ENCODE results near the gene MLST8.

MLST8 gene

DNA sequence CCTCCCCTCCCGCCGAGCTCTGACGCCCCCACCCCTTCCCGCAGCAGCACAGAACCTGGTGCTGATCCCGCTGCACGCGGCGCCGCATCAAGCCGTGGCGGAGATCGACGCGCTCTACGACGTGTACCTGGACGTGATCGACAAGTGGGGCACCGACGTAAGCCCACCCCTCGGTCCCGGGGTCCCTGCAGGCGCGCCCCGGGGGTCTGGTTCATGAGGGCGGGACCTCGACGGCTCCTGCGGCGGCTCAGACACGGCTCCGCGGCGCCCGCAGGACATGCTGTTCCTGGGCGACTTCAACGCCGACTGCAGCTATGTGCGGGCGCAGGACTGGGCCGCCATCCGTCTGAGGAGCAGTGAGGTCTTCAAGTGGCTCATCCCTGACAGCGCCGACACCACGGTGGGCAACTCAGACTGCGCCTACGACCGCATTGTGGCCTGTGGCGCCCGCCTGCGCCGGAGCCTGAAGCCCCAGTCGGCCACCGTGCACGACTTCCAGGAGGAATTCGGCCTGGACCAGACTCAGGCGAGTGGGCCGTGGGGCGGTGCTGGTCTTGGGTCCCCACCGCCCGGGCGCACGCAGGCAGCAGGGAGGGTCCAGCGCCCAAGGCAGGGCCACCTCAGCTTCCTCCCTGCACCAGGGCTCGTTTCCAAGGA lies 32.4 kb downstream of the MLST8 start:
- Histone ChIP-seq H3K4me3 (ENCODE audit: low read depth, low read length) (no peak overlapping the region), H3K9me3 (ENCODE audit: control insufficient read depth, insufficient read depth, low read depth, low read length) (no peaks in the 10 kb centered on the region), H3K36me3 (ENCODE audit: control insufficient read depth in 2 of 2, insufficient read depth in 1 of 2, low read length in 2 of 2) (peaks cover 3 to 50% of the 10 kb centered on the region in 2 experiments; a peak in 2 of 3 replicates), H3K27ac (ENCODE audit: extremely low read depth, low read depth, low read length) (no peak overlapping the region), H3K4me1 (ENCODE audit: control insufficient read depth, insufficient read depth, low read length) (peaks cover 4% of the 10 kb centered on the region; the same call in 1 of the 2 replicates)
- ChIA-PET CTCF (interaction anchor here (0.6 kb wide), 1 partner anchor 539 kb away, joined by 3 read pairs; no protein-coding TSS in a partner anchor), POLR2A (interaction anchor here (1.2 to 5.3 kb wide), 8 partner anchors 10 to 82 kb away, joined by 4 to 48 read pairs (median 7); partner anchors contain the start of genes ECI1, MLST8, PGP and TRAF7)
- TF ChIP-seq ZNF600 (tag by site-specific recombination; IDR thresholded peaks at IDR 0.05) (0 out of 2 replicates have a peak, but pooled peaks have one; percentile 35), ZFP69B (tag by site-specific recombination; IDR thresholded peaks at IDR 0.05) (no peak)

DNA sequence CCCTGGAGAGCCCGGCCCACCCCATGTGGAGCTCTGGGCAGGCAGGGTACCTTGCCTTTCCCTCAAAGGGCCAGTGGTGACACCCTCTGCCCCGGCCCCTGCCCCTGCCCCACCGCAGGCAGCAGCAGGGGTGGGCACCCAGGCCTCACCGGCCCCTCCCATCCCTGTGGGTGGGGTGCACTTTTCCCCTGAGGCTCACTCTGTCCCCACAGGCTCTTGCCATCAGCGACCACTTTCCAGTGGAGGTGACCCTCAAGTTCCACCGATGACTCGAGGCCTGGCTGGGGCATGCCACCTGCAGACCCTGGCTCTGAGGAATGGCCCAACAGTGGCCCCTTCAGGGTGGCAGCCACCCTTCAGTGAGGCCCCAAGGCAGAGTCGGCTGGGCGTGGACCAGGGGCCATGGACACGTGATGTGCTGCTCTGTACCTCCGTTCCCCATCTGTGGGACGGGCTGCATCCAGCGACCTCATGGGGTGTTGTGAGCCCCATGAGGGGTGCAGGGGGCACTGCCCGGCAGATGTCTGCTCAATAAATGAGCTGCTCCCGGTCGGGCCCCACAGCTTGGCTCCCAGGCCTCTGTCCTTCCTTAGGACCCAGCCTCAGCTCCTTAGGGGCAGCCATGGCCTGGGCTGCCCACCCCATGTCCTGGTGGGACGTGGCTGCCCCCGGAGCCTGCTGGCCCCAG lies 33.0 kb downstream of the MLST8 start:
- Histone ChIP-seq H3K36me3 (ENCODE audit: control insufficient read depth in 2 of 2, insufficient read depth in 1 of 2, low read length in 2 of 2) (peaks cover 3 to 50% of the 10 kb centered on the region in 2 experiments; a peak in 2 of 3 replicates), H3K9me3 (ENCODE audit: control insufficient read depth, insufficient read depth, low read depth, low read length) (no peaks in the 10 kb centered on the region), H3K4me3 (ENCODE audit: low read depth, low read length) (no peak overlapping the region), H3K4me1 (ENCODE audit: control insufficient read depth, insufficient read depth, low read length) (peaks cover 4% of the 10 kb centered on the region; the same call in 1 of the 2 replicates), H3K27ac (ENCODE audit: extremely low read depth, low read depth, low read length) (no peak overlapping the region)
- POLR2A ChIA-PET = interaction anchor here (0.6 to 5.3 kb wide), 9 partner anchors 9 to 83 kb away, joined by 3 to 48 read pairs (median 7); partner anchors contain the start of genes ECI1, MLST8, PGP and TRAF7
- CTCF ChIA-PET = interaction anchor here (0.5 to 0.8 kb wide), 2 partner anchors 263 to 688 kb away, joined by 3 read pairs; no protein-coding TSS in a partner anchor
- TF ChIP-seq, protein P1, sequence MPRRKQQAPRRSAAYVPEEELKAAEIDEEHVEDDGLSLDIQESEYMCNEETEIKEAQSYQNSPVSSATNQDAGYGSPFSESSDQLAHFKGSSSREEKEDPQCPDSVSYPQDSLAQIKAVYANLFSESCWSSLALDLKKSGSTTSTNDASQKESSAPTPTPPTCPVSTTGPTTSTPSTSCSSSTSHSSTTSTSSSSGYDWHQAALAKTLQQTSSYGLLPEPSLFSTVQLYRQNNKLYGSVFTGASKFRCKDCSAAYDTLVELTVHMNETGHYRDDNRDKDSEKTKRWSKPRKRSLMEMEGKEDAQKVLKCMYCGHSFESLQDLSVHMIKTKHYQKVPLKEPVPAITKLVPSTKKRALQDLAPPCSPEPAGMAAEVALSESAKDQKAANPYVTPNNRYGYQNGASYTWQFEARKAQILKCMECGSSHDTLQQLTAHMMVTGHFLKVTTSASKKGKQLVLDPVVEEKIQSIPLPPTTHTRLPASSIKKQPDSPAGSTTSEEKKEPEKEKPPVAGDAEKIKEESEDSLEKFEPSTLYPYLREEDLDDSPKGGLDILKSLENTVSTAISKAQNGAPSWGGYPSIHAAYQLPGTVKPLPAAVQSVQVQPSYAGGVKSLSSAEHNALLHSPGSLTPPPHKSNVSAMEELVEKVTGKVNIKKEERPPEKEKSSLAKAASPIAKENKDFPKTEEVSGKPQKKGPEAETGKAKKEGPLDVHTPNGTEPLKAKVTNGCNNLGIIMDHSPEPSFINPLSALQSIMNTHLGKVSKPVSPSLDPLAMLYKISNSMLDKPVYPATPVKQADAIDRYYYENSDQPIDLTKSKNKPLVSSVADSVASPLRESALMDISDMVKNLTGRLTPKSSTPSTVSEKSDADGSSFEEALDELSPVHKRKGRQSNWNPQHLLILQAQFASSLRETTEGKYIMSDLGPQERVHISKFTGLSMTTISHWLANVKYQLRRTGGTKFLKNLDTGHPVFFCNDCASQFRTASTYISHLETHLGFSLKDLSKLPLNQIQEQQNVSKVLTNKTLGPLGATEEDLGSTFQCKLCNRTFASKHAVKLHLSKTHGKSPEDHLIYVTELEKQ (tag by site-specific recombination; IDR thresholded peaks at IDR 0.05; ENCODE audit: borderline replicate concordance) = no peak
- TF ChIP-seq ZNF341 (tag by site-specific recombination; IDR thresholded peaks at IDR 0.05; ENCODE audit: low read depth) (no peak), ZNF624 (tag by site-specific recombination; IDR thresholded peaks at IDR 0.05) (no peak), ZFP69B (tag by site-specific recombination; IDR thresholded peaks at IDR 0.05) (no peak), ZNF843 (tag by site-specific recombination; IDR thresholded peaks at IDR 0.05) (no peak), ZNF416 (tag by site-specific recombination; IDR thresholded peaks at IDR 0.05) (no peak), ZNF560 (tag by site-specific recombination; IDR thresholded peaks at IDR 0.05; ENCODE audit: borderline replicate concordance) (no peak), YY2 (tag by site-specific recombination; IDR thresholded peaks at IDR 0.05) (no peak), GLIS2 (tag by site-specific recombination; IDR thresholded peaks at IDR 0.05) (0 out of 2 replicates have a peak, but pooled peaks have one; percentile 49), SCRT2 (tag by site-specific recombination; IDR thresholded peaks at IDR 0.05) (no peak), ZNF391 (tag by site-specific recombination; IDR thresholded peaks at IDR 0.05; ENCODE audit: borderline replicate concordance, low read depth) (no peak), ZNF157 (tag by site-specific recombination; IDR thresholded peaks at IDR 0.05) (no peak), ZNF133 (tag by site-specific recombination; IDR thresholded peaks at IDR 0.05) (no peak), KLF1 (tag by site-specific recombination; IDR thresholded peaks at IDR 0.05) (peak; percentile 60), ZNF610 (tag by site-specific recombination; IDR thresholded peaks at IDR 0.05; ENCODE audit: borderline replicate concordance) (no peak), ZNF169 (tag by site-specific recombination; IDR thresholded peaks at IDR 0.05) (no peak)
- TF ChIP-seq, protein P2, sequence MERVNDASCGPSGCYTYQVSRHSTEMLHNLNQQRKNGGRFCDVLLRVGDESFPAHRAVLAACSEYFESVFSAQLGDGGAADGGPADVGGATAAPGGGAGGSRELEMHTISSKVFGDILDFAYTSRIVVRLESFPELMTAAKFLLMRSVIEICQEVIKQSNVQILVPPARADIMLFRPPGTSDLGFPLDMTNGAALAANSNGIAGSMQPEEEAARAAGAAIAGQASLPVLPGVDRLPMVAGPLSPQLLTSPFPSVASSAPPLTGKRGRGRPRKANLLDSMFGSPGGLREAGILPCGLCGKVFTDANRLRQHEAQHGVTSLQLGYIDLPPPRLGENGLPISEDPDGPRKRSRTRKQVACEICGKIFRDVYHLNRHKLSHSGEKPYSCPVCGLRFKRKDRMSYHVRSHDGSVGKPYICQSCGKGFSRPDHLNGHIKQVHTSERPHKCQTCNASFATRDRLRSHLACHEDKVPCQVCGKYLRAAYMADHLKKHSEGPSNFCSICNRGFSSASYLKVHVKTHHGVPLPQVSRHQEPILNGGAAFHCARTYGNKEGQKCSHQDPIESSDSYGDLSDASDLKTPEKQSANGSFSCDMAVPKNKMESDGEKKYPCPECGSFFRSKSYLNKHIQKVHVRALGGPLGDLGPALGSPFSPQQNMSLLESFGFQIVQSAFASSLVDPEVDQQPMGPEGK (tag by site-specific recombination; IDR thresholded peaks at IDR 0.05) = peak; percentile 13; the same call in 1 of the 2 replicates
- TF ChIP-seq, protein P3, sequence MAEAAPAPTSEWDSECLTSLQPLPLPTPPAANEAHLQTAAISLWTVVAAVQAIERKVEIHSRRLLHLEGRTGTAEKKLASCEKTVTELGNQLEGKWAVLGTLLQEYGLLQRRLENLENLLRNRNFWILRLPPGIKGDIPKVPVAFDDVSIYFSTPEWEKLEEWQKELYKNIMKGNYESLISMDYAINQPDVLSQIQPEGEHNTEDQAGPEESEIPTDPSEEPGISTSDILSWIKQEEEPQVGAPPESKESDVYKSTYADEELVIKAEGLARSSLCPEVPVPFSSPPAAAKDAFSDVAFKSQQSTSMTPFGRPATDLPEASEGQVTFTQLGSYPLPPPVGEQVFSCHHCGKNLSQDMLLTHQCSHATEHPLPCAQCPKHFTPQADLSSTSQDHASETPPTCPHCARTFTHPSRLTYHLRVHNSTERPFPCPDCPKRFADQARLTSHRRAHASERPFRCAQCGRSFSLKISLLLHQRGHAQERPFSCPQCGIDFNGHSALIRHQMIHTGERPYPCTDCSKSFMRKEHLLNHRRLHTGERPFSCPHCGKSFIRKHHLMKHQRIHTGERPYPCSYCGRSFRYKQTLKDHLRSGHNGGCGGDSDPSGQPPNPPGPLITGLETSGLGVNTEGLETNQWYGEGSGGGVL (tag by site-specific recombination; IDR thresholded peaks at IDR 0.05) = no peak
- TF ChIP-seq, protein P4, sequence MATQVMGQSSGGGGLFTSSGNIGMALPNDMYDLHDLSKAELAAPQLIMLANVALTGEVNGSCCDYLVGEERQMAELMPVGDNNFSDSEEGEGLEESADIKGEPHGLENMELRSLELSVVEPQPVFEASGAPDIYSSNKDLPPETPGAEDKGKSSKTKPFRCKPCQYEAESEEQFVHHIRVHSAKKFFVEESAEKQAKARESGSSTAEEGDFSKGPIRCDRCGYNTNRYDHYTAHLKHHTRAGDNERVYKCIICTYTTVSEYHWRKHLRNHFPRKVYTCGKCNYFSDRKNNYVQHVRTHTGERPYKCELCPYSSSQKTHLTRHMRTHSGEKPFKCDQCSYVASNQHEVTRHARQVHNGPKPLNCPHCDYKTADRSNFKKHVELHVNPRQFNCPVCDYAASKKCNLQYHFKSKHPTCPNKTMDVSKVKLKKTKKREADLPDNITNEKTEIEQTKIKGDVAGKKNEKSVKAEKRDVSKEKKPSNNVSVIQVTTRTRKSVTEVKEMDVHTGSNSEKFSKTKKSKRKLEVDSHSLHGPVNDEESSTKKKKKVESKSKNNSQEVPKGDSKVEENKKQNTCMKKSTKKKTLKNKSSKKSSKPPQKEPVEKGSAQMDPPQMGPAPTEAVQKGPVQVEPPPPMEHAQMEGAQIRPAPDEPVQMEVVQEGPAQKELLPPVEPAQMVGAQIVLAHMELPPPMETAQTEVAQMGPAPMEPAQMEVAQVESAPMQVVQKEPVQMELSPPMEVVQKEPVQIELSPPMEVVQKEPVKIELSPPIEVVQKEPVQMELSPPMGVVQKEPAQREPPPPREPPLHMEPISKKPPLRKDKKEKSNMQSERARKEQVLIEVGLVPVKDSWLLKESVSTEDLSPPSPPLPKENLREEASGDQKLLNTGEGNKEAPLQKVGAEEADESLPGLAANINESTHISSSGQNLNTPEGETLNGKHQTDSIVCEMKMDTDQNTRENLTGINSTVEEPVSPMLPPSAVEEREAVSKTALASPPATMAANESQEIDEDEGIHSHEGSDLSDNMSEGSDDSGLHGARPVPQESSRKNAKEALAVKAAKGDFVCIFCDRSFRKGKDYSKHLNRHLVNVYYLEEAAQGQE (tag by site-specific recombination; IDR thresholded peaks at IDR 0.05) = no peak

Measured in HEK293 (cell line).